ENCODE measurements around the gene PLPP2.
"Not testable (repeated sequence)": the region's sequence is repeated elsewhere in the genome, so short reads cannot be mapped to it uniquely, and the experiment has no call there.

PLPP2 gene

DNA sequence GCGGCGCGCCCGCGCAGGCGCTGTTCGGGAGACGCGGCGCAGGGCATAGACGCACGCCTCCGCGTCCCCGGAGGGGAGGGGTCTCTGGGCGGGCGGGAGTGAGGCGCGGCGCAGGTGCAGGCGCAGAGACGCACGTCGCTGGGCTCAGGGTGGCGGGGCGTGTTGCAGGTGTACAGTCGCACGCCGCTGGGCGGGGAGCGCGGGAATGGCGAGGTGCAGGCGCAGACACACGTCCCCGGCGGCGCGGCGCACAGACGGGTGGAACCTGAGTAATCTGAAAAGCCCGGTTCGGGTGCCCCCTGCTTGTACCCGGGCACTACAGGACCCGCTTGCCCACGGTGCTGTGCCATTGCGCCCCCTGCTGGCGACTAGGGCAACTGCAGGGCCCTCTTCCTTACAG lies 44.7 kb downstream of the PLPP2 start:
- no peak for DNase-seq (ENCODE audit: low read depth, low spot score)
- no peak for TF ChIP-seq CTCF (IDR thresholded peaks at IDR 0.05; ENCODE audit: low read depth, low read length)
- H3K4me3 ChIP-seq (ENCODE audit: low read depth, low read length), result no peak overlapping the region

DNA sequence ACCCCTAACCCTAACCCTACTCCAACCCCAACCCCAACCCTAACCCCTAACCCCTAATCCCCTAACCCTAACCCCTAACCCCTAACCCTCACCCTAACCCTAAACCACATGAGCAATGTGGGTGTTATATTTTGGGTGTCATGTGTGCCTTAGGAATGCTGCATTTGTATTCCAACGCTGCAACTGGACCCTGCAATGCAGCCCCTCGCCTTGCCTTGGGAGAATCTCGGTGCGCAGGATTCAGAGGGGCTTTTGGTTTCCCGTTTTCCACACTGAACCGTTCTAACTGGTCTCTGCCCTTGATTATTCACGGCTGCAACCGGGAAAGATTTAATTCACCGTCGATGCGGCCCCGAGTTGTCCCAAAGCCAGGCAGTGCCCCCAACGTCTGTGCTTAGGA lies 45.3 kb downstream of the PLPP2 start:
- DNase-seq (ENCODE audit: low read depth, low spot score); in situ Hi-C loops (cut with HindIII; ENCODE audit: low sequenced_read_pairs): not testable (repeated sequence)
- H3K4me3 ChIP-seq (ENCODE audit: low read depth, low read length), result peak overlapping the region; percentile 29

More for the DNA sequence above, 44.7 kb downstream of the PLPP2 start:
- in situ Hi-C loops (cut with HindIII; ENCODE audit: low sequenced_read_pairs), result no loop called here

GRCh38 chr19:245457-245856 lies 45.7 kb downstream of the PLPP2 start:
- no peak for DNase-seq (ENCODE audit: low read depth, low spot score)
- H3K4me3 ChIP-seq (ENCODE audit: low read depth, low read length), result no peak overlapping the region
- in situ Hi-C loops (cut with HindIII; ENCODE audit: low sequenced_read_pairs), result no loop called here
- no peak for TF ChIP-seq CTCF (IDR thresholded peaks at IDR 0.05; ENCODE audit: low read depth, low read length)
